22Rv1 (cell line): ENCODE results near the gene MLLT10.

Source experiments
- CTCF ChIP-seq: fragments of 450-650 bp; IDR thresholded peaks from 2 replicates; pipeline ENCODE4 v1.5.1; 2017; ENCODE audit warnings: mild to moderate bottlenecking
- ZFX ChIP-seq: fragments of 450-650 bp; IDR thresholded peaks from 2 replicates; pipeline ENCODE4 v1.6.1; 2017; ENCODE audit warnings: antibody characterized with exemption, borderline replicate concordance

GRCh38 chr10:21526188-21526859 is 7.7 kb upstream of the MLLT10 start:
- TF ChIP-seq CTCF: no peak
- no peak for TF ChIP-seq ZFX
